Coronary artery (tissue), 2 donors: ENCODE measurements around the gene HEPACAM.

Experiments
- DNase-seq: peaks from one replicate; pipeline ENCODE4 v3.0.0-alpha.2; 2017; ENCODE audit warnings: low spot score
- H3K27ac ChIP-seq, 2 donors: fragments of 200-600 bp; sonication (generic); one replicate each; pipeline ENCODE4 v1.5.1; 2016 to 2019
- H3K4me3 ChIP-seq: fragments of 200-600 bp; sonication (generic); 2 replicates; pipeline ENCODE4 v1.5.1; 2016; ENCODE audit warnings: mild to moderate bottlenecking, moderate library complexity
- TF ChIP-seq, protein P1 (sequence below): fragments of 200-600 bp; sonication (generic); IDR thresholded peaks from one replicate; pipeline ENCODE4 v1.5.1; 2019; ENCODE audit warnings: antibody characterized with exemption

The HEPACAM gene

DNA sequence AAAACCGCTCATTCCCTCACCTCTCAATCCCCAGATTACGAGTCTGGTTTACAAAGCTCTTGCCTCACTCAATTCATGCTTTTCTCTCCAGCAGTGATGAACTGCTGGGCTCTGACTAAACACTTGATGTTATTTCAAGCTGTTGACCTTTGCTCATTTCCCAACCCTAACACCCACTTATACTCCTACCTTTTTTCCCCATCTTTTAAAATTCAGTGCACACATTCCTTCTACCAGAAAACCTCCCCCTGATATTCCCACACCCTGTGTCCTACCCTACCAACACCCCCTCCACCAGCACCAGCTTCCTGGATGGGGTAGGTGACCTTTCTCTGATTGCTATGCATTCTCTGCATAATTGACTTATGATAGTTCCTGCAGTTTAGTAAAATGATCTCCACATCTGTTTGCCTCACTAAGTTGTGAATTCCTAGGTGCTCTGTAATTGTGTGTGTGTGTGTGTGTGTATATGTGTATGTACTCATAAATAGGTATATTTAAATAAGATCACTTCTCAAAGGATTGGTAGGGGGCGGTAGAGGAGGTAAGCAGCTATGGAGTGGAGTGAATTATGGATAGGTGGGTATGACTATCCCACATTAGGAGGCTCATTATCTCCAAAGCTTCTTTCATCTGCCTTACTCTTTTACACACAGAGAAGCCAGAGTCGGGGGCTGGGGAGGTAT lies 842 bp downstream of the HEPACAM start:
- Histone ChIP-seq H3K4me3 (no peak overlapping the region), H3K27ac (no peak overlapping the region)
- TF ChIP-seq, protein P1, sequence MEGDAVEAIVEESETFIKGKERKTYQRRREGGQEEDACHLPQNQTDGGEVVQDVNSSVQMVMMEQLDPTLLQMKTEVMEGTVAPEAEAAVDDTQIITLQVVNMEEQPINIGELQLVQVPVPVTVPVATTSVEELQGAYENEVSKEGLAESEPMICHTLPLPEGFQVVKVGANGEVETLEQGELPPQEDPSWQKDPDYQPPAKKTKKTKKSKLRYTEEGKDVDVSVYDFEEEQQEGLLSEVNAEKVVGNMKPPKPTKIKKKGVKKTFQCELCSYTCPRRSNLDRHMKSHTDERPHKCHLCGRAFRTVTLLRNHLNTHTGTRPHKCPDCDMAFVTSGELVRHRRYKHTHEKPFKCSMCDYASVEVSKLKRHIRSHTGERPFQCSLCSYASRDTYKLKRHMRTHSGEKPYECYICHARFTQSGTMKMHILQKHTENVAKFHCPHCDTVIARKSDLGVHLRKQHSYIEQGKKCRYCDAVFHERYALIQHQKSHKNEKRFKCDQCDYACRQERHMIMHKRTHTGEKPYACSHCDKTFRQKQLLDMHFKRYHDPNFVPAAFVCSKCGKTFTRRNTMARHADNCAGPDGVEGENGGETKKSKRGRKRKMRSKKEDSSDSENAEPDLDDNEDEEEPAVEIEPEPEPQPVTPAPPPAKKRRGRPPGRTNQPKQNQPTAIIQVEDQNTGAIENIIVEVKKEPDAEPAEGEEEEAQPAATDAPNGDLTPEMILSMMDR, result no peak
- no peak for DNase-seq

DNA sequence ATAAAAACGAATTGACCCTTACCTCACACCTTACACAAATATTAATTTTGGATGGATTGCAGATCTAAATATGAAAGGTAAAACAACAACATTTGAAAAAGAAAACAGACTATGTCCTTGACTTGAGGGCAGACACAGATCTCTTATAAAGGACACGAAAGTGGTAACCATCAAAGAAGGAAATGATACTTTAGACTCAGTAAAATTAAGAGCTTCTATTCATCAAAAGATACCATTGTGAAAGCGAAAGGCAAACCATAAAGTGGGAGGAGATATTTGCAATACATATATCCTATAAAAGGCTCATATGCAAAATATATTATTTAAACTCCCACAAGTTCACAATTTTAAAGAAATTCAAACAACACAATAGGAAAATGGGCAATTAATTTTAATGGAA lies 5.0 kb downstream of the HEPACAM start:
- TF ChIP-seq, protein P1, result no peak
- no peak overlapping the region for H3K4me3 ChIP-seq
- DNase-seq, result no peak
- no peak overlapping the region for H3K27ac ChIP-seq

DNA sequence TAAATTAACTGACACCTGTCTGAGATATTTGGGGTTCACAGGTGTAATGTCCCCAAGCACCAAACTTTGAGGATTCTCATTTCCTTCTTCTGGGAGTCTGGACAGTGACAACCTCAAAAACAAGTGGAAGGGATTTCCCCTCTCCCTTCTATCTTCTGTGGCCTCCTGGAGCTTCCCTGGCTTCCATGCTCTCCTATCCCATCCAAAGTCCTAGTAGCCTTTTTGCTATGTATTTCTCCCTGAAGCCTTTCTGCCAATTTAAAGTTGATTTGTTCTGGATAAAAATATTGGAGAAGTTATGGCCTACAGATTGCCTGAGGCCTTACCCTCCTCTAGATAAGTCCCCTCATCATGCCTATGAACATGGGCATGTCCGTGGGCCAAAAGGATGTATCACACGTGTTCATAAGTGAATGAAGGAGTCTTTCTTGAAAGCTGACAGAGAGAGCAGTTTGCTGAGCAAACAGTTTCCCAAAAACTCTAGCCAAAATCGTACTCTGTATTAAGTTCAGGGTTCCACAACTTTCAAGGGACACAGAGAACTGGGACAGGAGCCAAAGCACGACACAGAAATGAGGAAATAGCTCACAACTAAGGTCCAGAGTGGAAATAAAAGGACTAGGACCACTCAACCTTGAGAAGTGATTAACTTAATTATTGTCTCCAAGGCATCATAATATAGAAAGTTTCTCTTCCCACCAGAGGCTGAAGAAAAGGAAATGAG lies 6.7 kb downstream of the HEPACAM start:
- Histone ChIP-seq H3K27ac (no peak overlapping the region), H3K4me3 (no peak overlapping the region)
- TF ChIP-seq, protein P1, result no peak
- DNase-seq, result no peak

DNA sequence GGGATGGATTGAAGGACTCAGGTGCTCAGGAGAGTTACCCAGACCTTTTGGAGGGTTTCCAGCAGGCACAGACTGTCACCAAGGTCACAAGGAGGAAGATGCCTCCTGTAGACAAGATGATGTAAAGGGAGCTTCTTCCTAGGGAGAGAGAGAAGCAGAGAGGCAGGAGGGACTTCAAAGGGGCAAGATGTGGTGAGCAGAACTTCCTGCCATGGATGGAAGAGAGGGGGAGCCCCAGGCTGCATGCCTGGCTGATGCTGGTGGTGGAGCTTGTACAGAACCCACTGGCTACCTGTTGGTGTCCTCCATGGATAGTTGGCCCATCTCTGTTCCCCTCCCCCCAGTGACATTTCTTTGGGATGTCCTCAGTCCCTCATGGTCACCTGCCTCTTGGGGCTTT lies 12.6 kb downstream of the HEPACAM start:
- DNase-seq, result no peak
- TF ChIP-seq, protein P1, result no peak
- Histone ChIP-seq H3K4me3 (no peak overlapping the region), H3K27ac (no peak overlapping the region)

DNA sequence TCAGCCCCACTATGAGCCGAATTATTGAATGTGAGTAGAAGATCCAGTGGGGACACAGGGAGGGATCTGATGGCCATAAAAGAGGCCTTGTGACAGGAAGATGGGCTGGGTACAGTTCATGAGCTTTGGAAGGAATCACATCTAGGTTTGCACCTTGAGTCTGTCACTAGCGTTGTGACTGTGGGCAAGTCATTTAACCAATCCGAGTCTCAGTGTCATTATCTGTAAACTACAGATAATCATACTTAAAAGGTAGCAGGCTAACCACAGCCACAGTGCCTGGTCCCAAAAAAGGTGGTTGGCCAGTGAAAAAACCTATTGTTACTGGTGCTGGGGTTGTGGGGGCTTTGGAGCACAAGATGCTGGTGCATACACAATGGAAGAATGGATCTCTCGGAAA lies 13.0 kb downstream of the HEPACAM start:
- no peak overlapping the region for H3K27ac ChIP-seq
- DNase-seq, result no peak
- no peak overlapping the region for H3K4me3 ChIP-seq
- TF ChIP-seq, protein P1, result no peak

DNA sequence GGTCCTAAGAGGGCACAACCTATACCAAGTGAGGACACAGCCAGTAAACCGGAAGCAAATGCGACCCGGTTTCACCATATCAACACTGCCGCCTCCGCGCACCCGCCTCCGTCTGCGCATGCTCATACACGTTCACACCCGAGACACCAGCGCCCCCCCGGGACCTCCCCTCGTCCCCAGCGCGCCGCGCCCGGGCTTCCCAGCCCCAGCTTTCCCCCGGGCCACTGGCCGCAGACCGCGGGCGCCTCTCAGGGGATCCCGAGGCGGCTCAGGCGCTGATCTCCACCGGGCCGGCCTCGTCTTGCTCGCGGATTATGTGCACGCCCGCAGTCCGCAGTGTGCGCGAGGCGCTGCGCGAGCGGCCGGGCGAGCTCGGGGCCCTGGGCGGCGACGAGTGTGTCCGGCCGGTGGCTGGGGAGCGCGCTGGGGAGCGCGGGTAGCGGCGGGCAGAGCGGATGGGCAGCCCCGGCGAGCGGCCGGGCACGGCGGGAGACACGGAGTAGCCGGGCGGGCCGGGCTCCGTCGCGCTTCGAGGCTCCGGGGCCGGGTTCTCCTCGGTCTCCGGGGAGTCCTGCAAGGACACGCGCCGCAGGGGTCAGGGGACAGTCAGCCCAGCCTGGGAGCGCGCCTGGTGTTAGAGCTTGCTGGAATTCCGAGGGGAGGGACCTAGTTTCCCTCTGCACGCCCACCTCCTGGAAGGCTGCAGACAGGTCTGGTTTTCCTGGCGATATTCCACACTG lies 14.8 kb downstream of the HEPACAM start:
- TF ChIP-seq, protein P1, result no peak
- DNase-seq, result no peak
- Histone ChIP-seq H3K4me3 (peak overlapping the region; percentile 82), H3K27ac (peak overlapping the region in 1 of 2 donors; percentile 62)
